ENCODE data around the gene USP2.
A peak's percentile ranks its signal among the peaks of the same experiment; 100 is the strongest.

Gene USP2

GRCh38 chr11:119378851-119379465 lies 2.5 kb downstream of the USP2 start:
- Histone ChIP-seq H3K9me3 (no peaks in the 10 kb centered on the region), H3K27me3 (no peaks in the 10 kb centered on the region), H3K4me1 (peaks cover 49% of the 10 kb centered on the region), H3K9ac (no peak overlapping the region), H3K27ac (no peak overlapping the region), H4K20me1 (no peaks in the 10 kb centered on the region), H3K4me2 (no peak overlapping the region), H3K36me3 (no peaks in the 10 kb centered on the region), H3K4me3 (no peak overlapping the region)
- TF ChIP-seq Cebpa-rat (IDR thresholded peaks at IDR 0.05) = no peak

- no peaks in the 10 kb centered on the region for H3K9me3 ChIP-seq
- no peak overlapping the region for H3K4me3 ChIP-seq
- H3K4me2 ChIP-seq = peak overlapping the region; percentile 61
- no peaks in the 10 kb centered on the region for H3K27me3 ChIP-seq
- peak overlapping the region; percentile 45; the same call in 1 of the 2 replicates for H3K9ac ChIP-seq
- no peaks in the 10 kb centered on the region for H4K20me1 ChIP-seq
- peak overlapping the region; percentile 44; the same call in 1 of the 2 replicates for H3K27ac ChIP-seq
- H3K4me1 ChIP-seq = peaks cover 58% of the 10 kb centered on the region
- TF ChIP-seq Cebpa-rat (IDR thresholded peaks at IDR 0.05) = no peak
- no peaks in the 10 kb centered on the region for H3K36me3 ChIP-seq
These were observed 3.4 kb downstream of the USP2 start for GRCh38 chr11:119377961-119378667.

DNA sequence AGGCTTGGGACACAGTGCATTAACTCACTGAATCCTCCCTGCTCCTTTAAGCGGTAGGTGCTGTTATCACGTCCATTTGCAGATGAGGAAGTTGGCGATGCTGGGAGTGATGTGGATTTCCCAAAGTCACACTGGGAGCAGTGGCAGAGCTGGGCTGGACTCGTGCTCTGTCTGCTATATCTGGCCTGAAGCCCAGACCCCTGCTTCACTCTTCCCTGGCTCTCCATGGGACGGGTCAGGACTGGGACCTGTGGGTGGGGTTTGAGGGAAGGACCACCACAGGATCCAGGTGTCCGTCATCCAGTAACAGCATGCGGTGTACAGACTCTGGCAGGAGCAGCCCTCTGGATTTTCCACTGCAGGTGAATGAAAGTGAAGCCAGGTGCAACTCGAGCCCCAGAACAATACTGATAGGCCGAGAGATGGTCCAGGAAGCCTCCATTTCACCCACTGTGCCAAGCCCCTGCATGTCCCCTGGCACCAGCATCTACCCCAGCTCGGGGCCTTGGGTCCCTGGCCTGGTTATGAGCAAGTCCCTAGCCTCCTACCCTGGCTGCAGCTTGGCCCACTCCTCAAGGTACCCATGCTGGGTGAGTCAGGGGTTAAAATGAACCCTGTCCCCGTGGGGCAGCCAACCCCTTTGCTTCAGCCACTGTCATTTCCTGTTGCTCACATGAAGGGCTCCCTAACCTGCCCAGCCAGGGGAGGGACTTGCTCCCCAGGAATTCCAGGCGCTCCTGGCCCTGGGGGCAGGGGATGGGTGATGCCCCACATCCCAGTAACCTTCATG lies 4.2 kb downstream of the USP2 start:
- no peak for TF ChIP-seq Cebpa-rat (IDR thresholded peaks at IDR 0.05)
- Histone ChIP-seq H3K4me1 (peaks cover 59% of the 10 kb centered on the region), H3K9ac (peak overlapping the region; percentile 45; the same call in 1 of the 2 replicates), H3K4me3 (no peak overlapping the region), H3K27ac (peak overlapping the region; percentile 44; the same call in 1 of the 2 replicates), H3K4me2 (peak overlapping the region; percentile 61), H3K9me3 (no peaks in the 10 kb centered on the region), H3K36me3 (no peaks in the 10 kb centered on the region), H4K20me1 (no peaks in the 10 kb centered on the region), H3K27me3 (no peaks in the 10 kb centered on the region)

GRCh38 chr11:119376197-119376847 lies 5.2 kb downstream of the USP2 start:
- Histone ChIP-seq H3K4me1 (peaks cover 63% of the 10 kb centered on the region), H4K20me1 (no peaks in the 10 kb centered on the region), H3K4me3 (no peak overlapping the region), H3K27ac (peak overlapping the region; percentile 36; the same call in 1 of the 2 replicates), H3K27me3 (no peaks in the 10 kb centered on the region), H3K9me3 (no peaks in the 10 kb centered on the region), H3K9ac (no peak overlapping the region), H3K4me2 (peak overlapping the region; percentile 39), H3K36me3 (no peaks in the 10 kb centered on the region)
- TF ChIP-seq Cebpa-rat (IDR thresholded peaks at IDR 0.05) = no peak

DNA sequence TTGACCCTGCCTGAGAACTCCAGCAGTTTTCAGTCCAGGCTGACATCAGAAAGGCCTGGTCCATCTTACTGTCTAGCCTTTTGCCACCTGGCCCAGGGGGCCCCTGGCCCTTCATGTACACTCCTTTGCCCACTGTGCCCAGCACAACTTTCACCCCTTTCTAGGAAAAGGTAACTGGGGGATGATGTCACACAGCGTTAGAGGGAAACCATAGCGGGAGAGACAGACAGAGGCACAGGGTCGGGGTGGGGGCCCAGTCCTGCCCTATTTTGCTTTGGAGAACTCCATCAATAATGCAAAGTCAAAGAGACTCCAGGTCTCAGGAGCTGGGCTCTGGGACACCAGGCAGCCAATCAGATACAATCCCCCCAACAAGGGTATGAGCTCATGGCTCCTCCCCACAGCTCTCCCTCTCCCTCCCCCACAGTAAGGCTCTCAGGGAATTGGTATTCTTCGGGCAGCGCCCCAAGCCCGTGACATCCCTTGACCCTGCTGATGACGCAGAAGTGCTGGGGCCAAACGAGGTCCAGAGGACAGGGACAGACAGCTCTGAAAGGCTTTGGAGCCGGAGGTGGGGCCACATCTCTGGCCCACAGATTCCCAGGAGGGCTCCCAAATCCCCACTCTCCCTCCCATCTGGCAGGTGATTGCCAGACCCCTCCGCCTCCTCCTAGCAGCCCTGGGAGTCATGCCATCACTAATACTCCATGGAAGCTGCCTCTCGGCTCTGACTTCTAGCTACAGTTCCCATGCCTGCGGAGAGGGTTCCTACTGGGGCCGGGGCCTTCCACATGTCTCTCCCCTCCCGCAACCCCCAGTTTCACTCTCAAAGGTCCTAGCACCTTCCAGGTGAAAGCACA lies 5.9 kb downstream of the USP2 start:
- Histone ChIP-seq H3K4me2 (peak overlapping the region; percentile 39), H4K20me1 (no peaks in the 10 kb centered on the region), H3K9ac (no peak overlapping the region), H3K4me3 (no peak overlapping the region), H3K4me1 (peaks cover 64% of the 10 kb centered on the region), H3K27me3 (no peaks in the 10 kb centered on the region), H3K9me3 (no peaks in the 10 kb centered on the region), H3K36me3 (no peaks in the 10 kb centered on the region), H3K27ac (peak overlapping the region; percentile 36; the same call in 1 of the 2 replicates)
- no peak for TF ChIP-seq Cebpa-rat (IDR thresholded peaks at IDR 0.05)

- no peak overlapping the region for H3K9ac ChIP-seq
These were observed 6.7 kb downstream of the USP2 start for GRCh38 chr11:119374632-119375336.

GRCh38 chr11:119373921-119374631 lies 7.4 kb downstream of the USP2 start:
- Histone ChIP-seq H3K4me2 (peak overlapping the region; percentile 55), H3K27me3 (no peaks in the 10 kb centered on the region), H3K9ac (no peak overlapping the region), H3K9me3 (no peaks in the 10 kb centered on the region), H4K20me1 (no peaks in the 10 kb centered on the region), H3K4me3 (no peak overlapping the region), H3K4me1 (peaks cover 72% of the 10 kb centered on the region), H3K36me3 (no peaks in the 10 kb centered on the region), H3K27ac (no peak overlapping the region)
- no peak for TF ChIP-seq Cebpa-rat (IDR thresholded peaks at IDR 0.05)

More at GRCh38 chr11:119374632-119375336, 6.7 kb downstream of the USP2 start:
- no peak for TF ChIP-seq Cebpa-rat (IDR thresholded peaks at IDR 0.05)
- Histone ChIP-seq H3K4me2 (no peak overlapping the region), H3K27ac (no peak overlapping the region), H3K9me3 (no peaks in the 10 kb centered on the region), H3K36me3 (no peaks in the 10 kb centered on the region), H4K20me1 (no peaks in the 10 kb centered on the region), H3K4me3 (no peak overlapping the region), H3K4me1 (peaks cover 65% of the 10 kb centered on the region), H3K27me3 (no peaks in the 10 kb centered on the region)
